K562 (cell line): Measurements from ENCODE around the gene GRIP1. TPM values are rescaled to one million over a fixed set of nuclear protein-coding genes. Genes with fewer than 3 reads are reported as not detected.

Experiments
- ATAC-seq: fragments of 200-7000 bp; cut with Tn5 transposase; 3 replicates; pipeline ENCODE4 v1.9.1; 2020; ENCODE audit warnings: moderate library complexity
- BruUV-seq: library from RNA; stranded (reverse); fragments of 400-500 nt; replicated peaks from 2 replicates; lab custom pipeline; 2021; lab: Mats Ljungman, UMichigan
- CTCF ChIA-PET: fragments of 300-600 bp; formaldehyde crosslinking; extraction: SDS; loops from one replicate; lab custom pipeline; 2021; ENCODE audit warnings: low intra/inter-chr PET ratio; lab: Yijun Ruan, JAX
- POLR2A ChIA-PET: fragments of 300-600, 350-650 bp; sonication (Branson Sonifier 250); formaldehyde crosslinking; extraction: SDS; loops from one replicate; lab custom pipeline; 2021; ENCODE audit warnings: antibody characterized with exemption, inconsistent platforms; lab: Yijun Ruan, JAX
- DNase-seq, 4 experiments: peaks; one replicate each; pipeline versions ENCODE4 v3.0.0 to v3.0.0-alpha.2; 2011 to 2018; ENCODE audit warnings: low spot score in 3 of 4, mixed read lengths in 3 of 4; ENCODE audit errors: extremely low read depth in 1 of 4
- FAIRE-seq: peaks from 2 replicates; lab custom pipeline; 2011; peaks lifted over from hg19 to GRCh38; lab: Jason Lieb, UNC
- H2AFZ ChIP-seq: 2 replicates; pipeline ENCODE4 v1.6.0; 2011; ENCODE audit warnings: low read depth, low read length, control low read depth, inconsistent platforms
- H3K27ac ChIP-seq: fragments of 200-600 bp; 3 replicates; pipeline ENCODE4 v1.8.0; 2011; ENCODE audit warnings: low read depth, mild to moderate bottlenecking, control low read depth, inconsistent platforms, low read length, moderate library complexity, mixed read lengths; ENCODE audit errors: extremely low read depth
- H3K27me3 ChIP-seq, 2 experiments: fragments of 300-600 bp in 1 of 2; 2 replicates in 1 of 2; 3 replicates in 1 of 2; pipeline versions ENCODE4 v1.6.0 to v1.8.0; 2011; ENCODE audit warnings: inconsistent platforms in 2 of 2, low read length in 2 of 2, mild to moderate bottlenecking in 1 of 2, mixed read lengths in 1 of 2, moderate library complexity in 1 of 2; ENCODE audit not compliant: control insufficient read depth in 2 of 2, insufficient read depth in 2 of 2
- H3K36me3 ChIP-seq: fragments of 300-600 bp; 3 replicates; pipeline ENCODE4 v1.8.0; 2011; ENCODE audit warnings: mild to moderate bottlenecking, low read length, inconsistent platforms; ENCODE audit not compliant: control insufficient read depth, insufficient read depth
- H3K4me1 ChIP-seq, 2 experiments: fragments of 200-600 bp in 1 of 2; replicated peaks in 1 of 2; 2 replicates in 1 of 2; 3 replicates in 1 of 2; pipeline versions ENCODE4 v1.5.1 to v1.8.0; 2011; ENCODE audit warnings: inconsistent platforms in 2 of 2, low read length in 2 of 2, mild to moderate bottlenecking in 1 of 2, mixed read lengths in 1 of 2, moderate library complexity in 1 of 2; ENCODE audit not compliant: control insufficient read depth in 2 of 2, insufficient read depth in 2 of 2
- H3K4me2 ChIP-seq: 2 replicates; pipeline ENCODE4 v1.6.1; 2011; ENCODE audit warnings: low read length, control low read depth, inconsistent platforms, mixed read lengths; ENCODE audit not compliant: insufficient read depth
- H3K4me3 ChIP-seq: fragments of 200-600 bp; sonication (generic), shearing (Covaris generic); 2 replicates; pipeline ENCODE4 v1.5.1; 2016; ENCODE audit warnings: control low read depth, inconsistent platforms
- H3K79me2 ChIP-seq: fragments of 200-600 bp; 3 replicates; pipeline ENCODE4 v1.8.0; 2011; ENCODE audit warnings: low read length, inconsistent platforms; ENCODE audit not compliant: control insufficient read depth, insufficient read depth
- H3K9ac ChIP-seq, 2 experiments: 2 replicates each; pipeline versions ENCODE4 v1.6.0 to v1.6.1; 2011; ENCODE audit warnings: low read depth in 2 of 2, low read length in 2 of 2, control low read depth in 1 of 2, inconsistent platforms in 1 of 2, mild to moderate bottlenecking in 1 of 2, mixed read lengths in 1 of 2; ENCODE audit not compliant: insufficient read depth in 1 of 2
- H3K9me1 ChIP-seq: one replicate; pipeline ENCODE4 v1.6.0; 2011; ENCODE audit warnings: inconsistent platforms, mild to moderate bottlenecking, low read length, moderate library complexity; ENCODE audit not compliant: control insufficient read depth, insufficient read depth
- H3K9me3 ChIP-seq: replicated peaks from 2 replicates; pipeline ENCODE4 v1.5.1; 2011; ENCODE audit warnings: low read depth, low read length, inconsistent platforms; ENCODE audit not compliant: control insufficient read depth, insufficient read depth
- H4K20me1 ChIP-seq: replicated peaks from 2 replicates; pipeline ENCODE4 v1.6.1; 2011; ENCODE audit warnings: low read length, inconsistent platforms, mixed read lengths; ENCODE audit not compliant: control insufficient read depth, insufficient read depth
- BMI1 ChIP-seq: fragments of 150-350 bp; IDR thresholded peaks from 2 replicates; pipeline ENCODE4 v1.6.1; 2014; ENCODE audit warnings: low read length
- KHSRP ChIP-seq: fragments of 450-650 bp; IDR thresholded peaks from 2 replicates; pipeline ENCODE4 v1.6.1; 2017
- L3MBTL2 ChIP-seq: fragments of 450-650 bp; IDR thresholded peaks from 2 replicates; pipeline ENCODE4 v1.6.1; 2016; ENCODE audit warnings: mild to moderate bottlenecking, moderate library complexity
- MCM2 ChIP-seq: fragments of 450-650 bp; IDR thresholded peaks from 2 replicates; pipeline ENCODE4 v1.6.1; 2017; ENCODE audit warnings: low read depth, mild to moderate bottlenecking
- NFE2 ChIP-seq: IDR thresholded peaks from 2 replicates; pipeline ENCODE4 v1.6.1; 2014; ENCODE audit warnings: antibody characterized with exemption, low read depth
- PHF20 ChIP-seq: fragments of 450-650 bp; IDR thresholded peaks from 2 replicates; pipeline ENCODE4 v1.6.1; 2018; ENCODE audit not compliant: partially characterized antibody
- PML ChIP-seq: IDR thresholded peaks from 2 replicates; pipeline ENCODE4 v1.6.1; 2012; ENCODE audit warnings: low read length, inconsistent platforms
- STAT5B ChIP-seq: fragments of 250-450 bp; sonication (Bioruptor Pico); IDR thresholded peaks from 2 replicates; pipeline ENCODE4 v1.8.0; 2021; ENCODE audit warnings: mild to moderate bottlenecking, inconsistent platforms
- VEZF1 ChIP-seq: fragments of 200-800 bp; sonication (Bioruptor generic); IDR thresholded peaks from 2 replicates; pipeline ENCODE4 v1.6.1; 2017; ENCODE audit warnings: missing genetic modification characterization, missing compliant biosample characterization
- WHSC1 ChIP-seq: IDR thresholded peaks from one replicate; pipeline ENCODE4 v1.6.1; 2012; ENCODE audit warnings: low read length, control low read depth, inconsistent platforms
- ZNF347 ChIP-seq: fragments of 450-650 bp; formaldehyde crosslinking; IDR thresholded peaks from 2 replicates; pipeline ENCODE4 v1.4.0; 2020; ENCODE audit warnings: low read depth, mild to moderate bottlenecking, moderate library complexity
- ZNF408 ChIP-seq: fragments of 250-450 bp; sonication (Bioruptor Pico); IDR thresholded peaks from 2 replicates; pipeline ENCODE4 v1.4.0; 2020; ENCODE audit warnings: low read depth, mild to moderate bottlenecking, moderate library complexity
- ZNF766 ChIP-seq: fragments of 200-800 bp; sonication (Bioruptor generic); conservative IDR thresholded peaks from 2 replicates; pipeline ENCODE4 v1.6.1; 2016; ENCODE audit warnings: missing genetic modification characterization, missing compliant biosample characterization
- WGBS: fragments of 100-300 bp; shearing (Covaris generic); methylation state at CpG from one replicate; pipeline ENCODE4 v1.1.6; 2016; ENCODE audit warnings: low coverage, mixed read lengths; ENCODE audit not compliant: insufficient coverage; ENCODE audit errors: missing lambda C conversion rate; 5-methylcytosine and 5-hydroxymethylcytosine counted together
- in situ Hi-C: fragments of 300-500 bp; cut with MboI; formaldehyde crosslinking; loops from 4 replicates; pipeline ENCODE4 v1.15.0; 2018; ENCODE audit warnings: inconsistent platforms, mixed read lengths
- intact Hi-C: fragments of 100-400 bp; cut with micrococcal nuclease; formaldehyde crosslinking; loops from 2 replicates; pipeline ENCODE4 v1.14.2; 2022
- polyA plus RNA-seq, 8 experiments: library from polyadenylated mRNA; depleted of rRNA in 4 of 8; stranded (reverse) in 5 of 8; unstranded in 3 of 8; fragments of >200 nt; fragmentation: Nextera tagmentation in 2 of 8; fragmentation: Illumina TruSeq in 1 of 8; extraction: Ambion mirVana in 2 of 8; extraction: Trizol in 1 of 8; gene quantifications; 2 replicates each; pipeline versions ENCODE4 v1.2.1 to v1.2.3, GENCODE V29; 2011 to 2014; ENCODE audit warnings: inconsistent platforms in 1 of 8, missing spikeins in 1 of 8
- total RNA-seq, 7 experiments: library from RNA; depleted of rRNA in 6 of 7; stranded (reverse); fragments of >200 nt in 6 of 7; fragmentation: Illumina TruSeq in 2 of 7; extraction: Trizol in 2 of 7; gene quantifications; 2 replicates each; pipeline versions ENCODE4 v1.2.1 to v1.2.3, GENCODE V29; 2011 to 2021; ENCODE audit warnings: low replicate concordance in 1 of 7

Gene GRIP1
- total and polyA plus RNA-seq, 9 of the 15 experiments (the other 6 are each of a cell fraction or from before 2014, with no cell fraction given), result 0.28 to 1.2 (median 0.45) TPM

GRCh38 chr12:66516561-66516960 is 162.3 kb downstream of the GRIP1 start (continued):
- TF ChIP-seq ZNF347 (CRISPR knock-in tag), result no peak
- no peak for TF ChIP-seq STAT5B
- TF ChIP-seq WHSC1, result no peak
- TF ChIP-seq ZNF766 (CRISPR knock-in tag), result no peak
- TF ChIP-seq ZNF408 (CRISPR knock-in tag), result no peak
- no peak for TF ChIP-seq PML
- no peak for TF ChIP-seq KHSRP
- TF ChIP-seq BMI1, result no peak
- no peak for TF ChIP-seq L3MBTL2

DNA sequence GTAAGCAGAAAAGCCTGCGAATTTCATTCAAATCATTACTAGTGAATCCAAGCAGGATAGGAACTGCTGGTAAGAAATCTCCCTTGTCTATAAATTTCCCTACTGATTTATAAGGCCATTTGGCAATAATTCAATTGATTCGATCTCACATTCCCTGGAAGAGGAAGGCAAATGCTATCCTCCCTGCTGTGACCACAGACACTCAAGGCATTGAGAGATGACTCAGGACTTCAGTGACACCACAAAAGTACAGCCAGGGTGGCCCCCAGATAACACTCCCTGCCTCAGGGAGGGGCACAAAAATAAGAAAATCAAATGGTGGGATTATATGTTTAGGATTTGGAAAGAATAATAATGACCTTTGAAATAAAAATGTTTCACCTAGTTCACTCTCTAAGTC is 162.7 kb downstream of the GRIP1 start:
- CTCF ChIA-PET, result no interaction called here
- TF ChIP-seq PHF20, result no peak
- TF ChIP-seq NFE2, result peak; percentile 51; the same call in 1 of the 2 replicates
- TF ChIP-seq MCM2, result no peak
- peak; percentile 21; the same call in 1 of the 2 replicates for TF ChIP-seq VEZF1 (CRISPR knock-in tag)
- TF ChIP-seq, all 486 proteins: peak for 2
- in situ Hi-C loops (no loop called here), intact Hi-C loops (no loop called here)
- DNase-seq, result peak; percentile 5 to 11 (median 10)
- no peaks in the 10 kb centered on the region for H3K9me1 ChIP-seq
- H3K9me3 ChIP-seq, result no peaks in the 10 kb centered on the region
- POLR2A ChIA-PET, result no interaction called here
- H2AFZ ChIP-seq, result no peak overlapping the region
- no peaks in the 10 kb centered on the region for H3K79me2 ChIP-seq
- WGBS, result 0% methylated on average over 2 of the region's 2 CpGs
- no TSS peak for BruUV-seq
- H3K27ac ChIP-seq, result no peak overlapping the region
- no peak overlapping the region for H3K9ac ChIP-seq
- no peak for ATAC-seq
- H3K4me2 ChIP-seq, result no peak overlapping the region
- no peaks in the 10 kb centered on the region for H3K27me3 ChIP-seq
- no peaks in the 10 kb centered on the region for H4K20me1 ChIP-seq
- H3K4me3 ChIP-seq, result no peak overlapping the region
- H3K4me1 ChIP-seq, result peaks cover 0 to 3% of the 10 kb centered on the region in 2 experiments; a peak in 2 of 5 replicates
- no peaks in the 10 kb centered on the region for H3K36me3 ChIP-seq
- FAIRE-seq, result no peak
